ENCODE measurements around the gene ZNF536.

Gene ZNF536

DNA sequence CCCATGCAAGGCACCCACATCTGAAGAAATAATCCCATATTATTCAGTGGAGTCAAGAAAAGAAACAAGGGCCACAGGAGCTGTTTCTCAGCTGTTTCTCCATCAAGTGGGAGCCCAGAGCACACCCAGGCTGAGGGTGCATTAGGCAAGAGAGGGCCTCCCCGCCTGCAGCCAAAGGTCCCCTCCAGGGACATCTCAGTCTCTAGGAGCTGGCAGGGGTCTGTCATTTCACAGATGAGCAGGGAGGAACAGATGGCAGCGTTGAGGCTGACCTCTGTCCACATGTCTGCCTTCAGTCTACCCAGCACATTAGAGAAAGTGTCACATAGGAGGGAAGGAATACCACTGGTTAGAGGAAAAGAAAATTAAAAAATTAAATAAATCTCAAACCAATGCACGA, 157.7 kb downstream of the ZNF536 start:
- no peak for DNase-seq (ENCODE audit: low spot score)

DNA sequence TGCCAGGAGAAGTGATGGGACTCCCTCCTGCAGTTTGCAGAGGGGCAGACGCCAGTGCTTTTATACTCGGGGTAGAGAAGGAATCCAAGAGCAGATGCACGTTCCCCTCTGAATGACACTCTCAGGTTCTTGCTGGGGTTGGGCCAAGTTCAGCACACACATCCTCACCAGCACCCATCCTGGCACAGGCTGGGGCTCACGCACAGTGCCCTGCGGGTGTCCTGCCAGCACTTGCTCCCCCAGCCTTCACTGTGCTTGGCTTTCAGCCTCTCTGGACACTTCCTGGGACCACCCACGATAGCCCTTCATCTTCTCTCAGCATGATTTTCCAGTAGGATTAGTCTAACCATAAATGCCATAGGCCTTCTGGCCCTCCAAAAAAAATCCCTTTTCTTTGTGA, 158.6 kb downstream of the ZNF536 start:
- DNase-seq (ENCODE audit: low spot score): no peak

DNA sequence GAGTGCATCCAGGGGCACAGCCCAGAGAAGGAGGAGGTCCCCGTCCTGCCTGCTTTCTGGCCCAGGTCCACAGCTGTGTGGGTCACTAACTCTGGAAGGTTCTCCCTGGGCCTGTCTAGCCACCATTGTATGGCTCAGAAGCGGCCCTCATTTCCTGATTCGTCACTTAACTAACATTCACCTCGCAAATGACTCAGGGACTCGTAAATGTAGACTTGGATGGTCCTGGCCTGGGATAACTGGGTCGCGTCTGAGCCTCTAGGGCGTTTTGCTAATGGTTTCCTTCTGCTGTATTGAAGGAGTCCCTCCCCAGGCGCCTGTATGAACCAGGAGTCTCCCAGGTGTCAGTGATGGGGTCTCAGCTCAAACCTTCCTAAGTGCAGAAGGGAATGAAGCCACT, 162.8 kb downstream of the ZNF536 start:
- DNase-seq (ENCODE audit: low spot score): no peak

DNA sequence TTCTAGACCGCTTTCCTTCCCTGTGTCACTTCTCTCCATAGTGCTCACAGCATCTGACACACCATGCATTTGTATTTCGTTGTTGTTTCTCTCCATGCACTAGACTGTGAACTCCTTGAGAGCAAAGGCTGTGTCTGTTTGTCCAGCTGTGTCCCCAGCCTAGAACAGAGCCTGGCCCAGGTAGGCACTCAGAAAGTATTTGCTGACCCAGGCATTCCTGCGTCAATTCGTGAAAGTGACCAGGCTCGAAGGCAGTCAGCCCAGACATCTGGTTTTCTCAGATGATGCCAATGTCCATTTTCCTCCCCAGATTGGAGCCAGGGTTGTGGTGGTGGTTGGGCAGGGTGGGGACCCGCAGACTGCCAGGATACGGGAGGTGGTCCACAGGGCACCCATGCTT, 164.8 kb downstream of the ZNF536 start:
- no peak for DNase-seq (ENCODE audit: low spot score)

DNA sequence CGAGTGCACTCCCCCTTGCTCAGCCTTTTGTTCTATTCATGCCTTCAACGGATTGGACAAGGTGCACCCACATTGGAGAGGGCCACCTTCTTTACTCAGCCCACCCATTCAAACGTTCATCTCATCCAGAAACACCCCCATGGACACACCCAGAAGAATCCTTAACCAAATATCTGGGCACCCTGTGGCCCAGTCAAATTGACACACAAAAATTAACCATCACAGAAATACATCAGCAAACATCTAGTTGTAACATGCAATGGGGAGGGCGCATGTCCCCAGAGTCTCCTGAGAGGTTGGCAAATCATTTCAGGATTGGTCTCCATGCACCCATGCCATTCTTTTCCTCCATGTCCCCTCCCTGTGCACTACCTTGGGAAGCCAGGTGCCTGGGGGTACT, 167.1 kb downstream of the ZNF536 start:
- no peak for DNase-seq (ENCODE audit: low spot score)

DNA sequence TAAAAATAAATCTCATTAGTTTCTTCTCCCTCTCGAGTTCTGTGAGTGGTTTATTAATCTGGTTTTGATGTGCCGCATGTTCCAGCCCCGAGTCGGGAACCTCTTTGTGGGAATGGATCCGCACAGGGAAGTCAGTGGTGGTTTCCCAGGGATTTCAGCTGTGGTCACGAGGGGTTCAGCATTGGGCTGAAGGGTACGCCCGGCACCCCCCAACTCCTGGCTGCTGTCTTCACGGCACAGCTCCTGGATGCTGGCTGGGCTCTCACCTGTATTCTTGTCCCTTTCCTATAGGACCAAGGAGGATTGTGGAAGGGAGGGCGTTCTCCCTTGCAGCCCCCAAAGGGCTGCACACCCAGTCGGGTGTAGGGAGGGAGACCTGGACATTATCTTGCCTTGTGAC, 167.8 kb downstream of the ZNF536 start:
- DNase-seq (ENCODE audit: low spot score): no peak

DNA sequence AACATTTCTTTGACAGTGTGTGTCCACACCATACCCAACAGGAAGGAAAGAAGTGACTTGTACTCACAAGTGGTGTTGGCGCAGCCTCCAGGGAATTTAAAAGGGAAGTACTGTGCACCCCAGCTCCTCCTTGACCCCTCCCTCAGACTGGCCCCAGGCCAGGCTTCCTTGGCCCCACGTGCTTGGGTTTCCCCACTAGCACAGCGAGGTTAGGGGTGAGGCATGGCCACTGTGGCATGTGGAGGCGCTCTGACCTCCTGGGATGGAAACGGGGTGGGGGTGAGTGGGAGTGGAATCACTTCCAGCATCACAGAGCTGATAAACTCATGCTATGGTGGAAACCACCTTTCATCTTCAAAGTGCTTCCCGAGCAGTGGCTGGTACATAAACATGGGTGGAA, 168.6 kb downstream of the ZNF536 start:
- DNase-seq (ENCODE audit: low spot score): no peak

DNA sequence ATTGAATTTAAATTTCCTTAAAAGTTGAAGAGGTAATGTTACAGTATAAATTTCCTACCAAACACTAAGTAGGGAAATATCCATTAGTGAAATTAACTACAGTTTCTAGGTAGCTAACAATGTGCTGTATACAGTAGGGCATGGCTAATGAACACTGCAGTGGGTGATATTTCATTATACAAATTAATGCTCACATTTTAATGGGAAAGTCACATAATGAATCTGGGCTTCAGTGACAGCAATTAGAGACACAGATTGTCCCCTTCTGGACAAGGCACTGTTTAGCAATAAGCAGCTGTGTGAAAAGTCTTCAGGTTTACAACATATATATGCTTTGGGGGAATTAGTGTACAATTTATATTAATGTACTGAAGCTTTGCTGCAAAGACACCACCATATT, 169.4 kb downstream of the ZNF536 start:
- no peak for DNase-seq (ENCODE audit: low spot score)

DNA sequence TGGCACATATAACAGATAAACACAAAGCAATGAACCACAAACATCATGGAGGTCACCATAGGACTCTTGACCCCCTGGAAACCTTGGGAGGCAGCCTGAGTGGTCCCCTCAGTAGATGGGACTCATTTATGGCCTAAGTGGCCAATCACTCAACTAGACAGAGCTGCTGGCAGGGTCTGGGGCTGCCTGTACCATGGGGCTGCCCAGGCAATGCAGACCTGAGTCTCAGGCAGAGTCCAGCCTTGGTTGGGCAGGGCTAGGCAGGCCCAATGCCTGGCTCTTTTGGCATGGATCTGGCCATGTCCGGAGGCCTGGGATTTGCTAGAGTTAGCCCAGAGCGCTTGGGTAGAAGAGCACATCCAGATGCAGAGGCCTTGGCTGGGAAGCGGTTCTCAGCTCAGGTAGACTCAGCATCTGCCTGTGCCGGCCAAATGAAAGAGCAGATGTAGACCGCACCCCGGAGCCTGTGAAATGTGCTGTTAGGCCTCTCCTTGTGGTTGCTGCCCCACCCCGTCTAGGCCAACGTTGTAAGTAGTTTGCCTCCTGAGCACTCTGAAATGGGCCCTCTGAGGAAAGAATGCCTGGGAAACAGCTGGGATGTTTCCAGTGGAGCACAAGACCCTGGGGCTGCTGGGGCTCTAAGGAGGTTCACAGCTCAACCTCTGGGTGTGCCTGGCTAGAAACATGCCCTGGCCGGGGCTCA, 171.2 kb downstream of the ZNF536 start:
- no peak for DNase-seq (ENCODE audit: low spot score)

DNA sequence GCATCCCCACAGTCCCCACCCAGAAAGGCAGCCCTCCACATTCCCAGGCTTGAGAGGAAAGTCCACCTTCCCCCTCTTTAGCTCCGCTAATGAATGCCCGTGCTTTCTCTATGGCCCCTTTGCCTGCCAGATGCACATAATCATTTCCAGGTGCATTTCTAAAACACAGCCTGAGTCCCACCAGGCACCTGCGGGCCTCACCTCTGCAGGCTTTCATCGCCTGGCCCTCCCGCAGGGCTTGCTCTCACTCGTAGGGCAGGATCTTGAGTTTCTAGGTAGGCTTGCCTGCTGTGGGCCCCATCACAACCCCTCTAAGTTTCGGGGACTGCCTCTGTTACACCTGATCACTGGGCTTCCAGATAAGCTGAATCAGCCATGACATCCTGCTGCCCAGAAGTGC, 173.6 kb downstream of the ZNF536 start:
- DNase-seq (ENCODE audit: low spot score): no peak

DNA sequence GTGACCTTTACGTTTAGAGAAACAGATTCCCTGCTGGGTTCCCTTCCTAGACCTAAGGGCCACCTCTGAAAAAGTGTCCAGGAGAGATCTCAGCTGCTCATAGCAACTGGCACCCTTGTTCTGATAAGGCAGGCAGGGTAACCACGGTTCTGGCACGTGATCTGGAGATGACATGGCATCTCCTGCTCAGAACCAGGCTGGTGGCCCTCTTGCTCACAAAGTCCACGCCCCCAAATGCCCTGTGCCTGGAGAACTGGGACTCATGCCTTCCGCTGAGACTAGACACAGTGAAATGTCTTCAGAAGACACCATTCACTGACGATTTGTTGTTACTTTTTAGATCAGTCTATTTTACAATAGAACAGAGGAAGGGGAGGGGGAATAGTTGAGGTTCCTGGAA, 174.1 kb downstream of the ZNF536 start:
- DNase-seq (ENCODE audit: low spot score): no peak

DNA sequence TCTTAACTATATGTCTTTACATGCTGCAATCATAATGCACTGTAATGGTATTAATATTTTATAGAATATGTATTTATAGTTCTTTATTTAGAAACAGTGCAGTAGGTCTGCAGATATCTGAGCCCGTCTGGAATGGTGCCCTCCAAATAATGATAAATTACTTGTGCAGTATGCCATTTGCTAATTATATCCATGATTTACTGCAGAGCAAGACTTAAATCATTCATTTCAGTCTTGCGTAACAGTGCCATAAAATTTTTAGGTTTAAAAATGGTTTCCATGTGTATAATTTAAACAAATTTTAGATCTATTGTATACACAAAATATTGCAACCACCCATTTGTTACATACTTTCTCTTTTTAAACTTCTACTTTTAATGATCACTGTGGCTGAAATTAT, 175.1 kb downstream of the ZNF536 start:
- no peak for DNase-seq (ENCODE audit: low spot score)

DNA sequence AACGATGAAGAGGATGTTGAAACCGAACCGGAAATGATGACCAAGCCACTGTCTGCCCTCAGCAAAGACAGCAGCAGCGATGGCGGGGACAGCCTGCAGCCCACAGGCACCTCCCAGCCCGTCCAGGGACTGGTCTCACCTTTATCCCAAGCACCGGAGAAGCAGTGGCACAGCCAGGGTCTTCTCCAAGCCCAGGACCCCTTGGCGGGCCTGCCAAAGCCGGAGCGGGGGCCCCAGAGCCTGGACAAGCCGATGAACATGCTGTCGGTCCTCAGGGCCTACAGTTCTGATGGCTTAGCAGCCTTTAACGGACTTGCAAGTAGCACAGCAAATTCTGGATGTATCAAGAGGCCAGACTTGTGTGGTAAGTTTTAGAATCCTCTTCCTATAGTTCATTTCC, 177.0 kb downstream of the ZNF536 start:
- DNase-seq (ENCODE audit: low spot score): no peak

DNA sequence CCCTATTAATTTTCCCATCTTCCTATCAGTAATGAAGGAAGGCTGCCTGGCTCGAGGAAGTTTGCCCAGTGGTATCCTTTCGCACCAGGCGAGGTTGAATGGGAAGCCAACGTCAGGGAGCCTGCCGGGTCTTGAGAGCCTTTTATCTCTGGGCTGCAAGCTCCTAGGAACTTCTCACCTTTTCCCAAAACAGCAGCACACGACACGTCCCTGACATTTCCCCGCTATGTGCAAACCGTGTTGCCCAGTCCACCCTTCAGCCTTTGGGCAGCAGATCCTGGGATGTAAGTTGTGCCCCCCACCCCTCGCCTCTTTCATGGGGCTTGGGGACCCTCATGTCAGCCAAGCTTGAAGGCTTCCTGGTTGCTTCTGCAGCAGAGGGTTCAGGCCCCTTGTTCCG, 179.1 kb downstream of the ZNF536 start:
- no peak for DNase-seq (ENCODE audit: low spot score)

DNA sequence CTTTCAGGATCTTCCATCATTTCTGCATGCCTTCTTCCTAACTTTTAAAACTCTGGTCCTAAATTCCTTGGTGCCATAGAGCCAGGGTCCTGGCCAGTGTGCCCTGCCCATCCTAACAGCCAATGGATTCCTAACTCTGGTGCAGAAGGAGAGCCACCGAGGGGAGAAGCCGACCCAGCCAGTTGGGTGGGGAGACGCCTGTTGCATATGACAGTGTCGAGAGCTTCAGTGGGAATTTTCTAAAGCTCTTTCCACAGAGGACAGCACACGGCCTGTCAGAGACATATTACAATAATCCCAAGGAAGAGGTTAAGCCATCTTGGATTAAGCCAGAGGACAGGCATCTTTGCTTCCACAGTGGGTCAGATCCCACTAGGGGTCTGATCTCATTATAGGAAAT, 180.4 kb downstream of the ZNF536 start:
- DNase-seq (ENCODE audit: low spot score): no peak

DNA sequence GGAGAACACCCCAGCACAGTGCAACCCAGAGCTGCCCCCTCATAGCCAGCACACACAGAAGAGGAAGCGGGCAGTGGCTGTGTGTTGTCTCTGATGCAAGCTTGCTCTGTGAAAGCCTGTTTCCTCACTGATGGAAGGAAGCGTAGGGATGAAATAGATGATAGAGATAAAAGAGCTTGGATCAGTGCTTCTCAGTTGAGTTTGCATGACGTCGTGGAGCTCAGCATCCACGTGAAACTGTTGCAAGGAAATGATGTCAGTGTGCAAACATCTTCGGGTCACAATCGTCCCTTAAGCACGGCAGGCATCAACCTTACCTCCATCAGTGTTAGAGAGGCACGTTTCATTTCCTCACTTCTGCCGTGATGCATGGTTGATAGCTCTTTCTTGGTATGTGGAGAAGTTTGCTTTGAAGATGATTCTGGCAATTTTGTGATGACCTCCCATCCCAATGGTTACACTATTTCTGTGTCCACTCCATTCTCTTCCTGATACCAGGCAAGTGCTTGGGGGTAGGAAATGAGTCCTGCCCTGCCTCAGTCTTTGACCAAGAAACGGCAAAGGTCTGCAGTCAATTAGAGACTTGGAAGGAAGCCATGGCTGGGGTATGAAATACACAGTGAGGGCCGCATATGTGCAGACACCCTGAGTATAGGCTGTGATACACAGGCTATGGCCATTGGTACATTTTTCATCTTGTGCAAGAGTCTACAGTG, 183.0 kb downstream of the ZNF536 start:
- no peak for DNase-seq (ENCODE audit: low spot score)

DNA sequence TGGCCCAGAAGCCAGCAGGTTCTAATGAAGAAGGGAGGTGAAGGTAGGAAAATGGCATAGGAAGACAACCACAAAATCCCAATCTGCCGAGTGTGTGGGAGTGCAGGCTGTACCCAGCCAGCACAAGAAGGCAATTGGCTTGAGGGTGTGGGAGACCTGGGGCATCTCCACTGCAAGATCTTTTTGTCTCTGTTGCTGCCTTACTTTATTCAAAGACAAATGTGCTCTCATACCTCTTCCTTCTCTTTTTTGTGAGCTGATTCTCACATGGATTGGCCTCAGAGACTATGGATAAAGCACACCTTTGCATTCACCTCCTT, 183.6 kb downstream of the ZNF536 start:
- no peak for DNase-seq (ENCODE audit: low spot score)

DNA sequence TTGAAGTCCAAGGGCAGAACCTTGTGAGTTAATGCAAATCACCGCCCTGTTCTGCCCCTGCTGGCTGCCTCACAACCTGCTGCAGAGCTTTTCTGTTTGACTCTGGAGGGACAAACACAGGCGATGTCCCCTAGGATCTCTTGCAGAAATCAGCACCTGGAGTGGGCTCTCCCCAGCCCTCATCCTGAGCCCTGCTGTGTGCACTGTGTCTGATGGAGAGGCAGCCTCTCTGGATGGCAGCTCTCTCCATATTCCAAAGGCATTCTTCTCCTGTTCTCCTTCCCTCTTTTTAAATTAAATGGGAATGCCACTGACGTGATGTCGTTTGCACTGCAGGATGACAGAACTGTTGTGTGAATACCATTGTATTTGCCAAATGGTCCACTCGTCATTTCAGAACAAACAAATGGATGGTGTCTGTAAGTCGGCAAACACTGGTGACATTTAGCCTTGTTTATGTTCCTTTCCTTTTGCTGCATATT, 184.1 kb downstream of the ZNF536 start:
- DNase-seq (ENCODE audit: low spot score): peak; percentile 76

DNA sequence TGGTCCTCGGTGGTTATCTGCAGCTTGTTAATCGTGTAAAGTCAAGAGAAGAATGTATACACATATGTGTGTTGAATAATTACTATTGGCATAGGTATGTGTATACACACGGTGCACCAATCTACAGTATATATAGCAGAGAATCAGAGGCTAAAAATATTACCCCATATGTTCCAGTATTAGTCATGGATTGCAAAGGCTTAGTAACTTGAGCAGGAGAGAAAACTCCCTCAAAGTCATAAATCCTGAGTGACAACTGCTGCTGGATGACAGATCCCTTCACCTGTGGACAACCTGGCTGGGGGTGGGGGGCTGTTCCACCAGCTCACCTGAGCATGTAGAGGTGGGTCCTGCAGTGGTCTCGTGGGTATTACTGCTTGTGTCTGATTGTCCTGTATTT, 185.0 kb downstream of the ZNF536 start:
- DNase-seq (ENCODE audit: low spot score): no peak

DNA sequence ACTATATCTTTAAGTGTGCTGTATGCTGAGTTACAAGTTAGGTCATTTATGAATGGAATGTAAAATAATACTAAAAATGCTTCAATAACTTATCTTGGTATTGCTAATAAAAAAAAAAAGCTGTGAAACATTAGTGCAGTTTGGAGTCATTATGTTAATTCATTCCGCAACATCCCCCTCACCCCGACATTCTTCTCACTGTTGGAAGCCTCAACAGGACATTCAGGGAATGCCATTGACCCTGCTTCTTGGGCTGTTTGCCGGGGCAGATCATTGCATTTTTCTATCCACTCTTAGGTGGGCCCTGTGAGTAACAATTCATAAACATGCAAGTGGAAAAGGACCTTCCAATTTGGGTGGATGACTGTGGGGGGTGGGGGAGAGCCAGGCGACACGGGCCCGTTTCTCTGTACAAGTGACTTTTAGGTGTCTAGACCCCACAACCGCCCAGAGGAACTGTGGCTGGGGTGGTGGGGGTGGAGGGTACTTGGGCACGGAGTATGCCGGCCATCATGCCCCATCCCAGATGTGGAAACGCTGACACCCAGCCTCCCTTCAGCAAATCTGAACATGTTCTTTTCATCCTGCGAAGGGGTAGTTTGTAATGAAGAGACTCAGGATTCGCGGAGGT, 185.9 kb downstream of the ZNF536 start:
- no peak for DNase-seq (ENCODE audit: low spot score)

DNA sequence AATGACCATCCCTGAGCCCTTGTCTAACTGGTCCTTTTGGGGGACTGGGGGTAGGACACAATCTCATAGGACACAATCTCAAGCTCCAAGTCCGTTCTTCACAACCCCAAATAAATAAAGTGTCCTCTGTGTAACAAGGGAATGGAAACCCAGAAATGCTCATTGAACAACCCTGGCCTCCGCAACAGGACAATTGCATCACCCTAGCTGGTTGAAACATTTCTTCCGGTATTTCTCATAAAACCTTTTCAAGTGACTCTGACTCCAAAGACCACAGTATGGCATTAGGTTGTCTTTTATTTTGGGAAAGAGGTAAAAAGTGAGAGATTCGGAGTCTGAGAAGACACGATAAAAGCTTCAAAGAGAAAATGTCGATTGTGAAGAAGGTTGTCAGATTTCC, 186.6 kb downstream of the ZNF536 start:
- DNase-seq (ENCODE audit: low spot score): no peak

DNA sequence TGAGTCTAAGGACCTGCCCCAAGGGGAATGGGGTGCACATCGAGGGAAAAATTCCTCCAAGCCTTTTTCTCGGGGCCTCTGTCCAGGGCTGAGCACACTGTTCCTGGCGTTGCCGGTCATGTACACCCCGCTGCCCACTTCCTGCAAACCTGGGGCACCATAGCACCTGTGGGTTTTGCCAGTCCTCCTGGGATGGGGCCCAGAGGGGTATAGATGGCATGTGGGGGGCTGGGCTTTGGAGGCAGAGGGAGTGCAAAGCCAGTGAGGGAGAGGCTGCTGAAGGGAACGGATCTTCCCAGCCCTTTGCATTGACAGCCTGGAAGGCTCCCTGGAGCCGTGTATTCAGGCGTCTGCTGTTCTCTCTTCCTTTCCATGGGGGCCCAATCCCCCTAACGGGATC, 187.3 kb downstream of the ZNF536 start:
- no peak for DNase-seq (ENCODE audit: low spot score)

DNA sequence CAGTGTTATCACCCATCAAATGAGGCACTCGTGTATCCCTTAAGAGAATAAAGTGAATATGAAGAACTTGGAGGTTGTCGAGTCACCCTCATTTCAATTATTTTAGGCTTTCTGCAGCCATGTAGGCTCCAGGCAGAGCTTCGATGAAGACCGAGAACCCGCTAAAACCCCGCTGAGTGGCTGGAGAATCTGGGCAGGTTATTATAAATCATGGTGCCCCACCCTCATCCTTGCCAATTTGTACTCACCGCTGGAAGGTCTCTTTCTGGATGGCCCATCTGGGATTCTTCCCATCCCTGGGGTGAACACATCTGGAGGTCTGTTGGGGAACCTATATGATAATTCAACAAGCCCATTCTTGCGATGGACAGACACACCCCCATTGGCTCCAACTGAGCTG, 190.8 kb downstream of the ZNF536 start:
- DNase-seq (ENCODE audit: low spot score): no peak

DNA sequence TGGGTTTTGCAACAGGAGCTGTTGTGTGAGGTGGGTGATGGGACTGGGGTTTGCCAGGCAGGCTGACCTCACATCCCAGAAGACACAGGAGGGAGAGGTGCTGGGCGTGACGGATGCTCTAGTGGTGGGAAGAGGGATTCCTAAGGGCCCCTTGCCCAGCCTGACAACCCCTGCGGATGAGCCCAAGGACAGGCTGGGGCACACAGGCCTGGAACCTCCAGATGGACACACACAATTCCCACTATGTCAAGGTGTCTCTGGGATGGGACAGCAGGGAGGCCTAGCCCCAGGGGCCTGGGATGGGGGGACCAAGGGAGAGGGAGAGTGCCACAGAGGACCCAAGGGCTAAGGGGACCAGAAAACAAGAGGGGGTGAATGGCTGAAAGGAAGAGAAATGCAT, 191.5 kb downstream of the ZNF536 start:
- no peak for DNase-seq (ENCODE audit: low spot score)

Measured in D341Med (cell line).